ENCODE data around the gene SBF2. TPM values are rescaled to one million over a fixed set of nuclear protein-coding genes. Genes with fewer than 3 reads are reported as not detected.

Gene SBF2
- total and polyA plus RNA-seq, 3 donors from 2014 or later, result 27.8 to 52.8 (median 48.7) TPM

GRCh38 chr11:10318527-10318802, 24.4 kb upstream of the SBF2 start:
- WGBS, 2 donors, result 71 to 85% methylated on average over 3 of the region's 3 CpGs
- no peaks in the 10 kb centered on the region for H3K27me3 ChIP-seq
- peaks cover 12% of the 10 kb centered on the region for H3K4me1 ChIP-seq
- no peaks in the 10 kb centered on the region for H3K9me3 ChIP-seq
- no peak overlapping the region for H3K4me3 ChIP-seq
- H3K36me3 ChIP-seq (ENCODE audit: low read depth, missing control alignments), result no peaks in the 10 kb centered on the region
- TF ChIP-seq POLR2A (IDR thresholded peaks at IDR 0.05), result no peak
- TF ChIP-seq, protein P1, sequence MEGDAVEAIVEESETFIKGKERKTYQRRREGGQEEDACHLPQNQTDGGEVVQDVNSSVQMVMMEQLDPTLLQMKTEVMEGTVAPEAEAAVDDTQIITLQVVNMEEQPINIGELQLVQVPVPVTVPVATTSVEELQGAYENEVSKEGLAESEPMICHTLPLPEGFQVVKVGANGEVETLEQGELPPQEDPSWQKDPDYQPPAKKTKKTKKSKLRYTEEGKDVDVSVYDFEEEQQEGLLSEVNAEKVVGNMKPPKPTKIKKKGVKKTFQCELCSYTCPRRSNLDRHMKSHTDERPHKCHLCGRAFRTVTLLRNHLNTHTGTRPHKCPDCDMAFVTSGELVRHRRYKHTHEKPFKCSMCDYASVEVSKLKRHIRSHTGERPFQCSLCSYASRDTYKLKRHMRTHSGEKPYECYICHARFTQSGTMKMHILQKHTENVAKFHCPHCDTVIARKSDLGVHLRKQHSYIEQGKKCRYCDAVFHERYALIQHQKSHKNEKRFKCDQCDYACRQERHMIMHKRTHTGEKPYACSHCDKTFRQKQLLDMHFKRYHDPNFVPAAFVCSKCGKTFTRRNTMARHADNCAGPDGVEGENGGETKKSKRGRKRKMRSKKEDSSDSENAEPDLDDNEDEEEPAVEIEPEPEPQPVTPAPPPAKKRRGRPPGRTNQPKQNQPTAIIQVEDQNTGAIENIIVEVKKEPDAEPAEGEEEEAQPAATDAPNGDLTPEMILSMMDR (IDR thresholded peaks at IDR 0.05), result no peak
- H3K27ac ChIP-seq, result peak overlapping the region in 1 of 2 donors; percentile 57
- intact Hi-C loops (cut with DNase I; ENCODE audit: low total_unique reads), result no loop called here
- no peak for DNase-seq

DNA sequence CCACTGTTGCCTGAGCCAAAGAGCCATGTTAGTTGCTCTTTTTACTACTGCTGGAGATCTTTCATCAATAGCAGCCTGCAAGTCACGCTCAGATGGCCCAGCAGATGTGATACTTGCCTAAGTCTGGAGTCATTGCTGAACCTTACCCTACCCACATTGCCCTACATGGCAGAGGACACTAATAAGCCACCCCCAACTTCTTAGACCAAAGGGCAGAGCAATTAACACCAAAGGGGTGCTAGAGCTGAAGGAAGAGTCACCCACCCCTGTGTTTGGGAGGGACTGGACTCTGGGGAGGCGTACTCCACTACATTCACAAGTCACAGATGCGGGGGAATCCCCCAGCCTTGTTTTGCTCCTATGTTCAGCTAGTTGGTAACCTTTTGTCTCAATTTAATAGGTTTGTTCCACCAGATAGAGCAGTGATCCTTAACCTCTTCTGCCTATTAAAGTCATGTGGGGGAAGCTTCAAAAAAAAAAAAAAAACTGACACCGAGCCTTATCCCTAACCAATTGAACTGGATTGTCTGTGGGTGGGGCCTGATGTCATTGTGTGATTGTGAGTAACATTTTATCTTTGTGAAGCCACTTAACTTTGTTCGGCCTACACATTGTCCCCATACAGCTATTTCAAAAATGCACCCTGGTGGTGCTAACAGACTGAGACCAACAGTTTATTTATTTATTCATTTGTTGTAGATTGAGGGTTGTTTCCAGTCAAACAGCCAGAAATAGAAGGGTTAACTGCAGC, 23.9 kb upstream of the SBF2 start:
- DNase-seq, result no peak
- H3K36me3 ChIP-seq (ENCODE audit: low read depth, missing control alignments), result no peaks in the 10 kb centered on the region
- WGBS, 2 donors, result 63 to 75% methylated on average over 5 of the region's 5 CpGs
- H3K9me3 ChIP-seq, result no peaks in the 10 kb centered on the region
- peak overlapping the region in 1 of 2 donors; percentile 57 for H3K27ac ChIP-seq
- no peaks in the 10 kb centered on the region for H3K27me3 ChIP-seq
- TF ChIP-seq, protein P1 (IDR thresholded peaks at IDR 0.05), result no peak
- no peak for TF ChIP-seq POLR2A (IDR thresholded peaks at IDR 0.05)
- H3K4me1 ChIP-seq, result peaks cover 12% of the 10 kb centered on the region
- intact Hi-C loops (cut with DNase I; ENCODE audit: low total_unique reads), result no loop called here
- H3K4me3 ChIP-seq, result no peak overlapping the region

DNA sequence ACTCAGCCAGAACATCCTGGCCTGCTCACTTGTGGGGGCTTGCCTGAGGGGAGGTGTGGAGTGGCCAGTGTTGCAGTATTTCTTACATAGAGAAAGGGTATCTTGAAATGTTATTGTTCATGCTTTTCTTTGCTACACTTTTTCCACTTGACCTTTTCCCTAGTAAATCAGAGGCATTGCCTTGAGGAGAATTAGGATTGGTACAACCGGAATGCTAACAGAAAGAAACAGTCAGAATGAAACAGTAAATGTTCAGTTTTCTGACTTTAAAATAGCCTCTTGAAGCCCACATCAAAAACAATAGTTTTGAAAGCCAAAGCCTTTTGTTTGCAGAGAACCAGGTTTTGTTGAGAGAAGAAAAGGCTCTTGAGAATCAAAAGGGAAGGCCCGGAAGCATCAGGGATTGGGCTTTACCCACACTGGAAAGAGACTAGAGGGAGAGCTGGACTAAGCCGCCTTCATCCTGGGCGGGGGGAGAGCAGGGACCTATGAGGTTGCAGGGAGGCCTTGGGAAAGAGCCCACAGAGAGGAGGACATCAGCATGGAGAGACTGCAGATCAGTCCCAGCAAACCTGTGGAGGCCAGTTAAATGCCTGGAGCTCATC, 23.2 kb upstream of the SBF2 start:
- no peak for DNase-seq
- intact Hi-C loops (cut with DNase I; ENCODE audit: low total_unique reads), result no loop called here
- Histone ChIP-seq H3K9me3 (no peaks in the 10 kb centered on the region), H3K27me3 (no peaks in the 10 kb centered on the region), H3K4me1 (peaks cover 12% of the 10 kb centered on the region), H3K27ac (peak overlapping the region in 1 of 2 donors; percentile 57), H3K4me3 (no peak overlapping the region), H3K36me3 (ENCODE audit: low read depth, missing control alignments) (no peaks in the 10 kb centered on the region)
- TF ChIP-seq, protein P1 (IDR thresholded peaks at IDR 0.05), result no peak
- no peak for TF ChIP-seq POLR2A (IDR thresholded peaks at IDR 0.05)
- 66 to 67% methylated on average over 4 of the region's 4 CpGs for WGBS, 2 donors

DNA sequence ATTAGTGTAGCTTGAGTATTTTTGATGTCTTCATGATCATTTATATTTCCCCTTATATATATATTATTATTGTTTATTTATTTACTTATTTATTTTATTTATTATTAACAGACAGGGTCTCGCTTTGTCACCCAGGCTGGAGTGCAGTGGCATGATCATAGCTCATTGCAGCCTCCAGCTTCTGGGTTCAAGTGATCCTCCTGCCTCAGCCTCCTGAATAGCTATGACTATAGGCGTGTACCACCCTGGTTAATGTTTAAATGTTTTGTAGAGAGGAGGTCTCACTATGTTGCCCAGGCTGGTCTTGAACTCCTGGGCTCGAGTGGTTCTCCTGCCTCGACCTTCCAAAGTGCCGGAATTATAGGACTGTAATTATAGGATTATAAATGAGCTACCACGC, 21.1 kb upstream of the SBF2 start:
- 94 to 99% methylated on average over 6 of the region's 6 CpGs for WGBS, 2 donors

More for the DNA sequence above, 21.1 kb upstream of the SBF2 start:
- no peaks in the 10 kb centered on the region for H3K9me3 ChIP-seq
- H3K36me3 ChIP-seq (ENCODE audit: low read depth, missing control alignments), result no peaks in the 10 kb centered on the region
- H3K27me3 ChIP-seq, result no peaks in the 10 kb centered on the region
- intact Hi-C loops (cut with DNase I; ENCODE audit: low total_unique reads), result no loop called here
- no peak for TF ChIP-seq POLR2A (IDR thresholded peaks at IDR 0.05)
- TF ChIP-seq, protein P1 (IDR thresholded peaks at IDR 0.05), result no peak
- peaks cover 15% of the 10 kb centered on the region for H3K4me1 ChIP-seq
- H3K27ac ChIP-seq, result no peak overlapping the region
- H3K4me3 ChIP-seq, result no peak overlapping the region
- no peak for DNase-seq
